Measurements from ENCODE around the gene CALR3.
"Not testable (repeated sequence)": the region's sequence is repeated elsewhere in the genome, so short reads cannot be mapped to it uniquely, and the experiment has no call there.

CALR3 gene

DNA sequence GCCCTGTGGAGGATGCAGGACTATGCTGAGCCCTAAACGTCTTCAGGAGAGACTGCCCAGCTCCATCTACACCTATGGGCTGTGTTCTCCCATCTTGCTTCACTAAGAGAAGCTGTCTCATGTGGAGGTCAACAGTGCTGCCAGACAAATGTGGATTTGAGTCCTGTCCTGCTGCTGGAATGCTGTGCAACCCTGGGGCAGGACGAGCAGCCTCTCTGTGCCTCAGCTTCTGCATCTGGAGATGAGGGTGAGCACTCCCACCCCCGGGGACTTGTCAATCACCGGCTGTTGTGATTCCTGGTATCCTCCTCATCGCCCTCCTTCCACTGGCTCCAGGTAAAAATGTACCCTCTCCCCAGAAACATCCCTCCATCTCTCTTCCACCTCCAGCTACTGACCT is 40.5 kb downstream of the CALR3 start:
- DNase-seq = no peak

DNA sequence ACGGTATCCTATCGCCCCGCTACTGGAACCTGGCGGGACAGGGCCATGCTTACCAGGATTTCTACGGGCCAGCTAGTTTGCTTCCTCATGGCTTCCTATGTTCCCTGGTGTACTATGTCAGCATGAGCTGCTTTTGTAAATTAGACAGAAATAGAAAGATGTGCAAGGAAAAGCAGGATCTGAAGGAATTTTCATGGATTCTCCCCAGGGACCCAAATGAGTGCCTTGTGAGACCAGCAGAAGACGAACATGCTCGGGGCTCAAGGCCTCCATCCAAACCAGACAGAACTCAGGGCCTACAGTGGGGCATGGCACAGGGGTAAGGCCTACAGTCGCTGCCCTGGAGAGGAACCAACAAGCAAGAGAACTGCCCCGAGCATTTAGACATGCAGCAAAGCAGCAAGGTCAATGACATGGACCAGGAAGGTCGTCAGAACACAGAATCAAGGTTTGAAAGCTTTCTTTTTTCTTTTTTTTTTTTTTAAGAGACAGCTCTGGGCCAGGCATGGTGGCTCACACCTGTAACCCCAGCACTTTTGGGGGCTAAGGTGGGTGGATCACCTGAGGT is 41.5 kb downstream of the CALR3 start:
- no peak for DNase-seq

- peak; percentile 17 for DNase-seq
Observed at GRCh38 chr19:16452325-16452724, 43.6 kb downstream of the CALR3 start.

GRCh38 chr19:16449330-16449961 is 46.5 kb downstream of the CALR3 start:
- no peak for DNase-seq

DNA sequence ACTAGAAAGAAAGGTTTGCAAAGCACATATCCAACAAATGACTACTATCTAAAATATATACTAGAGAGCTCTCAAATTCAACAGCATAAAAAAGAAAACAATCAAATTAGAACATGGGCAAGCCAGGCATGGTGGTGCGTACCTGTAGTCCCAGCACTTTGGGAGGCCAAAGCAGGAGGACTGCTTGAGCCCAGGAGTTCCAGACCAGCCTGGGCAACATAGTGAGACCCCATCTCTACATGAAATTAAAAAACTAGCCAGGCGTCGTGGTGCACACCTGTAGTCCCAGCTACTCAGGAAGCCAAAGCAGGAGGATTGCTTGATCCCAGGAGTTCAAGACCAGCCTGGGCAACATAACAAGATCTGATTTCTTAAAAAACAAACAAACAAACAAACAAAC is 47.1 kb downstream of the CALR3 start:
- not testable (repeated sequence) for DNase-seq

DNA sequence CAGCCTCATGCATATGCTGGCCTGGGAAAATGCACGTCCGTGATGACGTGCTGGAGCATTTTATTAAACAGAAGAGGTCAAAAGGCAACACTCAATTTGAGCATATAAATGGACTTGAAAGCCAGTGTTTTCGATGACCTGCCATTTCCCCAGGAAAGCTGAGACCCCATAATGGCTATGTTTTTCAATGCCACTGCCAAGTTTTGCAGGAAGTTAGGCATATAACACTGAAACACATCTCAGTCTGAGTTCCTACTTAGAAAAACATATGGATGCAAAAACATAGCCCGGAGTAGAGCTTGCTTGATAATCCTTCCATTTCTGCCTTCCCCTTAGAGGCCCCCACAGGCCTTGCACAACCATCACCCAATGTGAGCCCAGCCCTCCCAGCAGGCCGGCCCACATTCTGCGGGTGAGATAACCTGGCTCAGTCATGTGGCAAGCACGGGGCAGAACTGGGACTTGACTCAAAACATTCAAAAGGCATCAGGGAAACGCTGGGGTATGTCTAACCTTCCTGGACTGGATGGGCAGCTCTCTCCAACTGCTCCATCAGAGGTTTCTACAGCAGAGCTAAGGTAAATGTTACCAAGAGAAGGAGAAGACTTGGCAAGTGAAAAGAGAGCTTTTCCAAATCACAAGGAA is 49.1 kb downstream of the CALR3 start:
- DNase-seq = no peak

- no peak for DNase-seq
Observed at GRCh38 chr19:16446108-16446723, 49.8 kb downstream of the CALR3 start.

GRCh38 chr19:16445238-16446107 is 50.5 kb downstream of the CALR3 start:
- DNase-seq = no peak

- DNase-seq = no peak
Observed at GRCh38 chr19:16444269-16444600, 51.7 kb downstream of the CALR3 start.

- DNase-seq = peak; percentile 35
Observed at GRCh38 chr19:16442386-16443276, 53.3 kb downstream of the CALR3 start.

DNA sequence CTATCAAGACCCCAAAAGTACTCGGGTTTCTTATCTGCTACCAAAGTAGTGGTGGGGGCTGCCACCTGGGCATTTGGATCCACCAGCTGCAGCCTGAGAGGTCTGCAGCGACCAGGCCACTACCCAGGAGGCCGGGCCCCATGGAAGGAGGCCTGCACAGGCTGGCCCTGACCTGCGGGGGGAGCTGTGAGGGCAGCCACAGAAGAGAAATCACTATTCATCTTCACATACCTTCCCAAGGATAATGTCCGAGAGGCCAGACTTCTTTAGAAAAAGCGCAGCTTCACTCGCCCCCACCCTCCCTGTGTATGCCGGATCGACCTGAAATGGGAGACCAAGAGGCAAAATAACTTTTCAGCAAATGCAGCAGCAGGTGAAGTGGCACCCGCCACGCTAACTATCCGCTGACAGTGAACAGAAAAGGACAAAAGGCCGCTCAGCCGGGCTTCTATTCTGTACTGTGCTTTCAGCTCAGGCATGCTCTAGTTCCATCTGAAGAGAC is 54.3 kb downstream of the CALR3 start:
- peak; percentile 64 for DNase-seq

GRCh38 chr19:16436780-16437332 is 59.1 kb downstream of the CALR3 start:
- DNase-seq = no peak

DNA sequence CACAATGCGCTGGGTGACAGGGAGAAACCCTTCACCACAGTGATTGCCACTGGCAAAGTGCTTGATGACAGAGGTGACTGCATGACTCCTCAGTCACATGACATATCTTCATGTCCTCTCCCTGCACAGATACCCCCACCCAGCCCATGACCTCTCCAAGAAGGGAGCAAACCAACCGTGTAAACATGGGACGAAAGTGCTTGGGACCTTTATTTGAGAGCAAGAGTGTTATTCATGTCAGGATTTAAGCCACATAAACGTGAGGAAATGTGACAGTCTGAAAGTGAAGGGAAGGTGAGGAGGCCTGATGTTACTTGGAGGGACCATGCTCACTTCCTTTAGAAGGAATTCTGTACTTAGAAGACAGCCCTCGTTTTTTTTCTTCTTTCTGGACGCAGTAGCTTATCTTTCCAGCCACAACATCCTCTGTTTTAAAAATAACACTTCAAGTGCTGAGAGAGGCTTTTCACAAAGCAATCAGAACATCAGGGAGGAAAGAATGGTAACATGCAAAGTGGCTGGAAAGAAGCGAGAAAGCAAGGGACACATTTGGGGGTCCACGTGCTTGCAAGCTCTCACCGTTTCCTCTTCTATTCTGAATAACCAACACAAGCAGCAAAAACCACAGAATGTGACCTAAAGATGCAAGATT is 59.8 kb downstream of the CALR3 start:
- DNase-seq = peak; percentile 23

GRCh38 chr19:16435238-16435917 is 60.6 kb downstream of the CALR3 start:
- DNase-seq = no peak

GRCh38 chr19:16433986-16434385 is 62.0 kb downstream of the CALR3 start:
- no peak for DNase-seq

- no peak for DNase-seq
Observed at GRCh38 chr19:16429759-16430091, 66.2 kb downstream of the CALR3 start.

DNA sequence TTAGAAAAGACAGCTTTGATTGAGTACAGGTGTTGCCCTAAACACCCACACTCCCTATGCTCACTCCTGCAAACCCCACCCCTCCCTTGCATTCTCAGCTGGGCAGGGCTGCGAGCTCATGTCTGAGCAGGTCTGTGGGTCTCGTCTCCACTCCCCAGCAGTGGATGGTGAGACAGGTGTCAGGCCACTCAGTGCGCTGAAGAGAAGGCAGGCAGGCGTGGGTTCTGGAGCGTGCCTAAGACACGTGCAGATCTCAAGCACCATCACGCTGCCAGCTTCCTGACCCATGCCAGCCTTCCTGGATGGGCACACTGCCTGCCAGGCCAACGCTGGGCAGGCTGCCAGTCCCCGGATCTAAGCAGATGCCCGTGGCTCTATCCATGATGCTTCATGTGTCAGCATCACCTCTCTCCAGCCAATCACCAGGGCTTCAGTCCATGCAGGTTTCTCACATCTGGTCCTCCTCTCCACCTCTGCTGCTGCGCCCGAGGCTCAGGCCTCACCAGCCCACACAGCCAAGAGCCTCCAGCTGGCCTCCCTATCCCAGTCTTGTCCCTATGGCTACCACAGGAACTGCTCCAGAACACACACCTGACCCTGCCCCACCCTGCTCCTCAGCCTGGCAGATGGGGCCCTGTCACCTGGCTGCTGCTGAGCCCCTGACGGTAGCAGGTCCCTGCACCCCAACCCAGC is 66.8 kb downstream of the CALR3 start:
- DNase-seq = peak; percentile 76
